Aorta (tissue), 5 donors: Measurements from ENCODE around the gene ALDH9A1. TPM values are rescaled to one million over a fixed set of nuclear protein-coding genes. Genes with fewer than 3 reads are reported as not detected.

Experiments used
- ATAC-seq: fragments of 200-7000 bp; cut with Tn5 transposase; one replicate; pipeline ENCODE4 v1.9.1; 2022; ENCODE audit warnings: moderate library complexity; ENCODE audit not compliant: low FRiP score
- DNase-seq, 2 donors: peaks; one replicate each; pipeline ENCODE4 v3.0.0-alpha.2; 2020
- H3K27ac ChIP-seq, 2 donors: one replicate each; pipeline ENCODE4 v1.5.1; 2013; ENCODE audit warnings: low read length in 2 of 2, mild to moderate bottlenecking in 2 of 2, moderate library complexity in 2 of 2, control low read depth in 1 of 2, inconsistent platforms in 1 of 2, low read depth in 1 of 2
- H3K27me3 ChIP-seq, 2 donors: one replicate each; pipeline ENCODE4 v1.6.1; 2013; ENCODE audit warnings: control low read depth in 1 of 2, low read length in 1 of 2, mild to moderate bottlenecking in 1 of 2, moderate library complexity in 1 of 2; ENCODE audit not compliant: insufficient read depth in 2 of 2, control insufficient read depth in 1 of 2
- H3K36me3 ChIP-seq, 2 donors: one replicate each; pipeline ENCODE4 v1.6.1; 2013; ENCODE audit warnings: control low read depth in 1 of 2, low read length in 1 of 2, mild to moderate bottlenecking in 1 of 2; ENCODE audit not compliant: insufficient read depth in 2 of 2, control insufficient read depth in 1 of 2
- H3K4me1 ChIP-seq, 2 donors: one replicate each; pipeline ENCODE4 v1.6.1; 2013; ENCODE audit warnings: low read length in 2 of 2, control low read depth in 1 of 2, mild to moderate bottlenecking in 1 of 2, moderate library complexity in 1 of 2; ENCODE audit not compliant: insufficient read depth in 2 of 2, control insufficient read depth in 1 of 2
- H3K4me3 ChIP-seq, 2 donors: one replicate each; pipeline ENCODE4 v1.5.1; 2013; ENCODE audit warnings: low read length in 2 of 2, control low read depth in 1 of 2, mild to moderate bottlenecking in 1 of 2
- H3K9me3 ChIP-seq: one replicate; pipeline ENCODE4 v1.6.1; 2013; ENCODE audit warnings: mild to moderate bottlenecking, low read length; ENCODE audit not compliant: control insufficient read depth
- WGBS, 2 donors: extraction: QIAGEN DNeasy Blood & Tissue Kit; methylation state at CpG; one replicate each; pipeline ENCODE4 v1.1.7; 2013; 5-methylcytosine and 5-hydroxymethylcytosine counted together
- intact Hi-C, 2 donors: fragments of 100-400 bp; cut with DNase I; formaldehyde crosslinking; loops; one replicate each; pipeline versions ENCODE4 v1.14.2 to v1.15.0; 2022
- polyA plus RNA-seq, 2 donors: library from polyadenylated mRNA; stranded (reverse); fragments of 200-250 nt; gene quantifications; one replicate each; pipeline ENCODE4 v1.2.3, GENCODE V29; 2013
- total RNA-seq, 2 donors: library from RNA; stranded (reverse); fragmentation: NEBNext Ultra II Directional; extraction: Animal tissue kit (Norgen Biotek cat#: 25700); gene quantifications; one replicate each; pipeline ENCODE4 v1.2.1, GENCODE V29; 2021
- donor health status: healthy with polysubstance abuse.
- donor health status: Bipolar disorder and iron deficiency.
- donor health status: DM: no; HTN: no; CAD: no.
- donor health status: DM: no; HTN: no; CAD: no.
- donor health status: DM: yes; HTN: yes; CAD: no.

ALDH9A1 gene
- total and polyA plus RNA-seq, 4 donors = 27.4 to 54.3 (median 32.5) TPM

DNA sequence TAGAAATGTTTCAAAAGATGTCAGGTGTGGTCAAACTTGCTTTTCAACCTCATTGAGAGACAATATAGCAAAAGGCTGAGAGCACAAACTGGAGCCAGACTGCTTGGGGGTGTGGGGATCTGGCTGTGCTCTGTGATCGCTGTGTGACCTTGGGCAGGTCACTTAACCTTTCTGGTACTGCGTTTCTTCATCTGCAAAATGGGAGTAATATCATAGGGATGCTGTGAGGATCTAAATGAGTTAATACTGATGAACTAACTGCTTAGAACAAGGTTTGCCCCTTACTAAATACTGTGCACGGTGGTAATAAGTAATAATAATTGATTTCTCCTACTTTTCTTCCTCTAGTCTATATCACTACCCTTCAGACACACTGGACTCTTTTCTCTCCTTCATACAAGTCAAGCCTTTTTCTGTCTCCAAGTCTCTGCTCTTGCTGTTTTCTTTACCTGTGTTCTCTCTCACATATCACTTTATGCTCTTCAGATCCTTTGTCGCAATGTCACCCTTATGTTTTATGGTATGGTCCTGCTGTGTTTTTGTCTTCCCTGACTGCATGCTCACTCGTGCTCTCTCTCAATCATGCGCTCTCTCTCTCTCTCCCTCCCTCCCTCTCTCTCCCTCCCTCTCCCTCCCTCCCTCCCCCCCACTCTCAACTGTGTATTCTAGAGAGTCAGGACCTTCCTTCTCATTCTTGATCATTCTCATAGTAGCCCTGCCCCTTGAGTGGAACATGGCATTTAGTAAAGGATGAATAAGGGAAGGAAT, 64.0 kb downstream of the ALDH9A1 start:
- no peaks in the 10 kb centered on the region for H3K9me3 ChIP-seq
- ATAC-seq (no peak), DNase-seq (no peak)
- no peak overlapping the region for H3K27ac ChIP-seq
- H3K4me3 ChIP-seq = no peak overlapping the region
- no peaks in the 10 kb centered on the region for H3K27me3 ChIP-seq
- H3K4me1 ChIP-seq = peaks cover 4 to 10% of the 10 kb centered on the region in 2 donors
- intact Hi-C loops = loop anchor here in 1 of 2 donors (5.0 to 10.0 kb wide), 3 partner anchors 37 to 193 kb away; partner anchors contain the start of genes TMCO1 and UCK2
- WGBS, 2 donors = 77 to 80% methylated on average over 6 of the region's 6 CpGs
- no peaks in the 10 kb centered on the region for H3K36me3 ChIP-seq

DNA sequence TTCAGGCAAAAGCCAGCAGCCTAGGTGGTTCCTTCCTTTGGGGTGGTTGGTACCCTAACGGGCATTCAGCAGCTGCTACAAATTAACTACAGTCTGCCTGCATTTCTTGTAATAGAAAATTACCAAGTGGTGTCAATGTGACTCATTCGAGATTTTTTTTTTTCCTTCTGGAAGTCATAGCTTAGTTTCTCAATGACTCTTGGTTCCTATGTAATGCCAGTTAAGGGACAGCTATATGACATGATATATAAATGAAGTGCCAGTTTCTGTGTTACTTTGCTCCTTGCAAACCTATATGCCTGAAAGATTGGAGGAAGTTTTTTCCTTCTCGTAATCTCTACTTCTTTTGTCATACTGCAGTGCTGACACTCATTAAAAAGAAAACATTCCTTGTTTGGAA, 64.7 kb downstream of the ALDH9A1 start:
- H3K27me3 ChIP-seq = no peaks in the 10 kb centered on the region
- no peaks in the 10 kb centered on the region for H3K36me3 ChIP-seq
- no peak overlapping the region for H3K27ac ChIP-seq
- no peak overlapping the region for H3K4me3 ChIP-seq
- peaks cover 4 to 6% of the 10 kb centered on the region in 2 donors for H3K4me1 ChIP-seq
- WGBS, 2 donors = 23 to 26% methylated on average over 3 of the region's 3 CpGs
- intact Hi-C loops = loop anchor here in 1 of 2 donors (5.0 to 10.0 kb wide), 3 partner anchors 36 to 194 kb away; partner anchors contain the start of genes TMCO1 and UCK2
- DNase-seq (no peak), ATAC-seq (no peak)
- no peaks in the 10 kb centered on the region for H3K9me3 ChIP-seq

DNA sequence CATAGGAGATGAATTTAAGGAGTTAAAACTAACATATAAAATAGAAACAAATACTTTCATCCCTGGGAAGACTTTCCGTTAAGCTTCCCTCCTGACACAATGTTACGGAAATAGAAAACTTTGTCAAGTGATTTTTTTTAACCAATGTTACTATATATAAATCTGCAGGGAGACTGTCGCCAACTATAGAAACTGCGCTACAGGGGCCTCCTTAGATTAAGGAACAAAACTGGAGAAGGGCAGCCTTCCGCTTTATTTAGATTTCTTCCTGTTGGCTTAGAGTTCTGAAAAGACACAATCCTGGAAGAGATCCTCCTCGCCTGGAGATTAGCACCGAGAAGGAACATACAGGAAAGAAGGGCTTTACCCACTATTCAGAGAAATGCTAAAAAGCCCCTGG, 65.9 kb downstream of the ALDH9A1 start:
- WGBS, 2 donors = 1 to 2% methylated on average over 7 of the region's 7 CpGs
- Histone ChIP-seq H3K4me3 (peak overlapping the region; percentile 84 to 93), H3K36me3 (no peaks in the 10 kb centered on the region), H3K4me1 (peaks cover 0 to under 1% of the 10 kb centered on the region in 2 donors), H3K27me3 (no peaks in the 10 kb centered on the region), H3K27ac (peak overlapping the region; percentile 33 to 42), H3K9me3 (no peaks in the 10 kb centered on the region)
- intact Hi-C loops = loop anchor here in 1 of 2 donors (5.0 to 10.0 kb wide), 3 partner anchors 35 to 195 kb away; partner anchors contain the start of genes TMCO1 and UCK2
- ATAC-seq = no peak
- no peak for DNase-seq

DNA sequence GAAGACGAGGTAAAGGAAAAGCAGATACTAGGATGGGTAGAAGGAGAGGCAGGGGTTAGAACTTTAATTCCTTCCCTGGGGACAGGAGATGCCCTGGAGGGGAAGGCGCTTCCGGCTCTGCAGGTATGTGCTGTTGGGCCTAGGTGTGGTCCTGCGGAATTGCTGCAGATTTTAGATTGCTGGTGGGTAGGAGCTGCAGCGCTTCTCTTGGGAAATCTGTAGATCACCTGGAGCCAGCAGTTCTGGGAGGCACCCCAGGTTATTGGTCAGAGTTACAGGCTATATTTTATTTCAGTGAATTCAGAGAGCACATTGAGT, 66.3 kb downstream of the ALDH9A1 start:
- H3K4me1 ChIP-seq = no peaks in the 10 kb centered on the region
- H3K9me3 ChIP-seq = no peaks in the 10 kb centered on the region
- ATAC-seq (no peak), DNase-seq (no peak)
- no peaks in the 10 kb centered on the region for H3K36me3 ChIP-seq
- H3K4me3 ChIP-seq = peak overlapping the region; percentile 84 to 93
- intact Hi-C loops = loop anchor here in 1 of 2 donors (5.0 to 10.0 kb wide), 3 partner anchors 35 to 195 kb away; partner anchors contain the start of genes TMCO1 and UCK2
- H3K27me3 ChIP-seq = no peaks in the 10 kb centered on the region
- WGBS, 2 donors = 1 to 2% methylated on average over 5 of the region's 5 CpGs
- peak overlapping the region; percentile 33 to 92 for H3K27ac ChIP-seq

DNA sequence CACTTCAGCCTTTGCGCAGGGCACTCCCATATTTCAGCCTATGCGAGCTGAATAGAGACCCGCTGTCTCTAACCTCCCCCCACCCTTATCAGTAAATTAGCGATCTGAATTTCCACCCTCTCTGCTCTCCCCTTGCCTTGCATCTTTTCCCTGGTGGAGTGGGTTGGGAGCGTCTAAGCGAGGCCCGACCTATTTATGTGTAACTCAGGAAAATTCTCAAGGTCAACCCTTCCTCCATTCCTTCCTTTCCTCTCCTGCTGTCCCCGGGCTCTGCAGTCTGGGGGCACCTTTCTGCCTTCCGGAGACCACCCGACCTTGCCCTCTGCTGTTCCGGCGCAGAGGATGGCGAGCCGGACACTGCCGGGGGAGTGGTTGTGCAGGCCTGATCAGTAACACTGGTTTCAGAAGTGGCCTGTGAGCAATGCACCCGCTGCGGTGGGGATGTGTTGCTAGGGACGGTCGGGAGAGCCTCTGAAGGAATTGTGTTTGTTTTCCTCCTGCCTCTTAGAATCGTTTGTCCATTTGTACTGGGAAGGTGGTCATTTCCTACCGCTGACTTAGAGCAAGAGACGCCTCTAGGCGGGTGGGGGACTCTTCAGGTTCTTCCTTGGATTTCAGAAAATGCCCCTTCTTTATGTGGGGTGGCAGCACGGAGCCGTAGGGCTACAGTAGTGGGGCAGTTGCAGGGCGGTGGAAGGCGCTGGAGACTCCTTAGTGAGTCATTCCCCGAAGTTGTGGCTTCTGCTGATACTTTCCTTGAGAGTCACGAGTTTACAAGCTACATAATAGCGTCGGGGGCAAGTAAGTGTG, 66.8 kb downstream of the ALDH9A1 start:
- H3K36me3 ChIP-seq = peaks cover 0 to 2% of the 10 kb centered on the region in 2 donors
- H3K4me3 ChIP-seq = peak overlapping the region; percentile 84 to 93
- 0% methylated on average over 31 of the region's 31 CpGs for WGBS, 2 donors
- intact Hi-C loops = loop anchor here in 1 of 2 donors (2.0 to 10.0 kb wide), 5 partner anchors 34 to 267 kb away; partner anchors contain the start of genes ALDH9A1, TMCO1 and UCK2
- H3K27ac ChIP-seq = peak overlapping the region; percentile 33 to 92
- no peaks in the 10 kb centered on the region for H3K4me1 ChIP-seq
- DNase-seq (peak; percentile 72 to 87), ATAC-seq (peak; percentile 78)
- H3K27me3 ChIP-seq = no peaks in the 10 kb centered on the region
- H3K9me3 ChIP-seq = no peaks in the 10 kb centered on the region

DNA sequence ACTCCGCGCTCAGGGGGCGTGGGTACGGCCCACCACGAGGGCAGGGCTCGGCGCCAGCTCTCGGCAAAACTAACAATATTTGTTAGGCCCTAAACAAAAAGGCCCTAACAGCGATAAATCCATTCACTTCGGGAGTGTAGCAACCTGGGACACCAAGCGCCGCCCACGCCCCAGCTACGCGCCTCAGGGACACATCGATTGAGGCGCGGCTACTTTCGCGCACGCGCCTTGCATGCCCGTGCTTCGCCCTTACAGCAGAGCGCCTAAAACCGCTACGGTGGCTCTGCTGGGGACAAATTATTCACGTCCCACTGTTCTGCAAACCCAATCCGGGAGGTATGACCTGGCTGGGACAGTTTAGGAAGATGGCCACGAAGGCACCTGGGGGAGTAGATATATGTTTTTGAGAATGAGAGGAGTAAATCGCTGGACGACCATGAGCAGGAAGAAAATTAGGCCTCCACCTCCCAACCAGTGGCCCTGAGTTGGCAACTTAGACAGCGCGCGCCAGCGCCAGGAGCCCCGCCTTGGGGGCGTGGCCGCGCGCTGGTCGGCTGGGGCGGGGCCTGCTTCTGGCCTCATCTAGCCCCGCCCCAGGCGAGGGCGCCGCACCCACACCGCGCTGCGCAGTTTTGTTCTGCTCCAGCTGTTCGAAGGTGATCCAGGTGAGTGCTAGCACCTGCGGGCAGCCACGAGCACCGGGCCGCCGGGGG, 67.6 kb downstream of the ALDH9A1 start, which contains the start of gene MGST3:
TSS of gene MGST3 (plus strand) at position 606 of the 713 bp plus-strand sequence. CDS start 18,614 bp downstream, outside the sequence.
- intact Hi-C loops = loop anchor here in 1 of 2 donors (2.0 to 10.0 kb wide), 5 partner anchors 33 to 268 kb away; partner anchors contain the start of genes ALDH9A1, TMCO1 and UCK2
- Histone ChIP-seq H3K4me1 (no peaks in the 10 kb centered on the region), H3K27me3 (no peaks in the 10 kb centered on the region), H3K4me3 (peak within 1 kb of the TSS; percentile 84 to 93), H3K9me3 (no peaks in the 10 kb centered on the region), H3K36me3 (peaks cover 0 to 3% of the 10 kb centered on the region in 2 donors), H3K27ac (peak within 1 kb of the TSS; percentile 33 to 92)
- peak; percentile 95 to 98 for DNase-seq
- peak; percentile 98 for ATAC-seq
- WGBS, 2 donors = 0 to 1% methylated on average over 49 to 56 of the region's 56 CpGs

DNA sequence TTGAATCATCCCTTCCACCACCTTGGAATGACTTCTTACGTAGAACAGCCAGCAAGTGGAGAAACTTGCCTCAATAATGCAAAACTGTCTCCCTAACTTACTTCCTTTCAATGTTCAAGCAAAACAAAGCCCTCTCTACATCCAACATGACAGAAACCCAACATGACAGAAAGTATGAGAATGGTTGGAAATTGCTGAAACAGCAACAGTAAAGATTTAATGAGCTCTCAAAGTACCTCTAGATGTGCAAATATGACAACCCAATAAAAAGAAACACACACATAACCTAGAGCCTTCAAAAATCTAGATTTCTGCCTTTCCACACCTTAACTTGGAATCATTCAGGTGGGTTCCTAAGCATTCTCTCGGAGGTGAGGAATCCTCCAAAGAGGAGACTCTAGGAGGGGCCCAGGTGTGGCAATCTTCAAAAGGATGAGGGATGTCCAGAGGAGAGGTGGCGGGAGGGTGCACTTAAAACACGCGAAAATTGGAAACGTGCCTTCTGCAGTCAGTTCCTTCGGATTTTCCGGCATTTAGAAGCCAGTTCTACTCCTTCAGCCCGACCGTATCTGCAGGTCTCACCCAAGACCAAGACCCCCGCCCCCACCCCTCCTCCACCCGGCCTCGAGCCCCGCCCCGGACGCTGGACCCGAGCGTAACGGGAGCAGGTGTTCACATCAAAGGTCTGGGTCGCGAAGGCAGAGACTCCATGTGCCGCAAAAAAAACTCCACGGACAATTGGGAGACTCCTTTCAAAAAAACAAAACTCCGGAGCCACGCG, 68.3 kb downstream of the ALDH9A1 start:
- WGBS, 2 donors = 5 to 6% methylated on average over 25 to 26 of the region's 26 CpGs
- Histone ChIP-seq H3K4me1 (no peaks in the 10 kb centered on the region), H3K4me3 (peak overlapping the region; percentile 3 to 34), H3K27ac (peak overlapping the region in 1 of 2 donors; percentile 18), H3K9me3 (no peaks in the 10 kb centered on the region), H3K27me3 (no peaks in the 10 kb centered on the region), H3K36me3 (peaks cover 0 to 3% of the 10 kb centered on the region in 2 donors)
- no peak for DNase-seq
- no peak for ATAC-seq
- intact Hi-C loops = loop anchor here in 1 of 2 donors (2.0 to 10.0 kb wide), 5 partner anchors 33 to 269 kb away; partner anchors contain the start of genes ALDH9A1, TMCO1 and UCK2
